ENCODE measurements around the gene C16orf96. TPM values are rescaled to one million over a fixed set of nuclear protein-coding genes. Genes with fewer than 3 reads are reported as not detected.

C16orf96 gene
- total and polyA plus RNA-seq, 2 of the 13 experiments (the other 11 are each of a cell fraction or from before 2014, with no cell fraction given): 0.03 TPM; not detected in 1

GRCh38 chr16:4624015-4624826, 68.1 kb downstream of the C16orf96 start, which contains the start of gene MGRN1 (continued):
- no peak for TF ChIP-seq ZBTB43 (CRISPR knock-in tag; conservative IDR thresholded peaks at IDR 0.05)
- TF ChIP-seq STAT6 (CRISPR knock-in tag; IDR thresholded peaks at IDR 0.05; ENCODE audit: borderline replicate concordance): 0 out of 2 replicates have a peak, but pooled peaks have one; percentile 37
- no peak for TF ChIP-seq HNRNPUL1 (IDR thresholded peaks at IDR 0.05; ENCODE audit: low read depth, low read length)
- TF ChIP-seq ATF5 (CRISPR knock-in tag; IDR thresholded peaks at IDR 0.05; ENCODE audit: low read depth): 0 out of 2 replicates have a peak, but pooled peaks have one; percentile 5
- peak; percentile 93 for TF ChIP-seq HCFC1 (IDR thresholded peaks at IDR 0.05; ENCODE audit: low read depth, low read length)
- no peak for TF ChIP-seq MIER2 (CRISPR knock-in tag; IDR thresholded peaks at IDR 0.05)
- TF ChIP-seq MTF2 (CRISPR knock-in tag; IDR thresholded peaks at IDR 0.05; ENCODE audit: borderline replicate concordance): no peak
- 0 out of 2 replicates have a peak, but pooled peaks have one; percentile 36 for TF ChIP-seq ZNF710 (CRISPR knock-in tag; IDR thresholded peaks at IDR 0.05; ENCODE audit: borderline replicate concordance)
- peak; percentile 59; the same call in 1 of the 2 replicates for TF ChIP-seq ZNF33A (CRISPR knock-in tag; IDR thresholded peaks at IDR 0.05; ENCODE audit: borderline replicate concordance)
- no peak for TF ChIP-seq ZFP90 (CRISPR knock-in tag; IDR thresholded peaks at IDR 0.05; ENCODE audit: borderline replicate concordance)

Data from HepG2 (cell line).